ENCODE data around the gene NTN5.
A peak's percentile ranks its signal among the peaks of the same experiment; 100 is the strongest.
"Not testable (repeated sequence)": the region's sequence is repeated elsewhere in the genome, so short reads cannot be mapped to it uniquely, and the experiment has no call there.

Gene NTN5

DNA sequence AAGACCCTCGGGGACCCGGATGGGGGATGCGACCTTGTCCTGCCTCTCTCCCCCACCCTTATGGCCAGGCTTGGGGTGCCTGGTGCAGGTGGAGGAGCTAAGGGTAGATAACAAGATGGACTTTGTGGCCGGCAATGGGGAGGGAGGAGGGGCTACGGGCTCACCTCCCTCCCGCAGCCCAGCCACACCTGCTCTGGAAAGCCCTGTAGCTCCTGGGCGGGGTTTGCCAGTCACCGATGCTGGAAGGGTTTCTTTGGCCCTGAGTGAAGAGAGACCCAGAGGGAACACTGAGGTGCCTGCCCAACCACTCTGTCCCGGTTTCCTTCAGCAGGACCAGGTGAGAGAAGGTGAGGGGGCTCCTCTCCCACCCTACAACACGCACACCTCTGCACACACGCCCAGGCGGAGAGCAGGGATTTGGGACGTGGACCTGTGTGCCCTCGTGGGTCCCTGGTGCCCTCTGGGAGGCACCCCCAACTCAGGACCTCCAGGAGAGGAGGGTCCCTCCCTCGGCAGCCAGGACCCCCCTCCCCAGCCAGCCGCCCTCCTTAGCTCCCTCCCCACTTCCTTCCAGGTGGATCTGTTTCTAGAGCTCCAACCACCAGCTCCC lies 23.0 kb upstream of the NTN5 start, which contains the start of gene FUT2:
Gene FUT2, plus strand, starts transcription at position 229 of the 610 bp plus-strand sequence. CDS start 6,986 bp downstream, outside the sequence.
- no peak for DNase-seq

DNA sequence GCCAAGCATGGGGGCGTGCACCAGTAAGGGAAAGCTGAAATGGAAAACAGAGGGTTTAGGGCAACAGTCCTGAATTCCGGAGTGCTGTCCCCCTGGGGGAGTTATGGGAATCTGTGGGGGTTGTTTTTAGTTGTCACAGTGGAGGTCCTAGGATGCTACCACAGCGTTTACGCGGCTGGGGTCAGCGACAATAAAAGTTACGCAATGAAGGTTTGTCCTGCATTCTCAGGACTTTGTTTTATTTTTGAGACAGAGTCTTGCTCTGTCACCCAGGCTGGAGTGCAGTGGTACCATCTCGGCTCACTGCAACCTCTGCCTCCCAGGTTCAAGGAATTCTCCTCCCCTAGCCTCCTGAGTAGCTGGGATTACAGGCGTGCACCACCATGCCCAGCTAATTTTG lies 20.8 kb upstream of the NTN5 start:
- not testable (repeated sequence) for DNase-seq

GRCh38 chr19:48689449-48689848 lies 16.6 kb upstream of the NTN5 start:
- DNase-seq, result no peak

DNA sequence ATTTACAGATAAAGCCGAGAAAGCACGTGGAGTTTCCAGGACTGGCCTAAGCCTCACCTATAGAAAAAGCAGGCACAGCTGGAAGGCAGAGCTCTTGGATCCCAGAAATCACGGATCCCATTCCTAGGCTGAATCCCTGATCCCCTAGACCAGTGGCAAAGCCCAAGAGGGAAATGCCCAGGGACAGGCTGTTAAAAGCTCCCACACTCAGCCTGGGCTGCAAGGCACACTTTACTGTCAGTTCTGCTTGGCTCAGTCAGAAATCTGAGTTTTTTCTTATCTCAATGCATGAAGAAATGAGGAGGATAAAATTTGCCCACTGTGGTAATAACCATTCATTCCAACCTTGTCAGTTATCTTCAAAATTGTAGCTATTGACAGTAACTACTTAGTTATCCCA lies 15.0 kb upstream of the NTN5 start:
- DNase-seq, result no peak

DNA sequence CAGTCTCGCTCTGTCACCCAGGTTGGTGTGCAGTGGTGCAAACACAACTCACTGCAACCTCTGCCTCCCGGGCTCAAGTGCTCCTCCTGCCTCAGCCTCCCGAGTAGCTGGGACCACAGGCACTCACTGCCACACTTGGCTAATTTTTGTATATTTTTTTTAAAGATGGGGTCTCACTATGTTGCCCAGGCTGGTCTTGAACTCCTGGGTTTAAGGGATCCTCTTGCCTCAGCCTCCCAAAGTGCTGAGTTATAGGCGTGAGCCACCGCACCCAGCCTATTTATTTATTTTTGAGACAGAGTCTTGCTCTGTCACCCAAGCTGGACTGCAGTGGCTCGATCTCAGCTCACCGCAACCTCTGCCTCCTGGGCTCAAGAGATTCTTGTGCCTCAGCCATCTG lies 13.8 kb upstream of the NTN5 start:
- DNase-seq, result not testable (repeated sequence)

DNA sequence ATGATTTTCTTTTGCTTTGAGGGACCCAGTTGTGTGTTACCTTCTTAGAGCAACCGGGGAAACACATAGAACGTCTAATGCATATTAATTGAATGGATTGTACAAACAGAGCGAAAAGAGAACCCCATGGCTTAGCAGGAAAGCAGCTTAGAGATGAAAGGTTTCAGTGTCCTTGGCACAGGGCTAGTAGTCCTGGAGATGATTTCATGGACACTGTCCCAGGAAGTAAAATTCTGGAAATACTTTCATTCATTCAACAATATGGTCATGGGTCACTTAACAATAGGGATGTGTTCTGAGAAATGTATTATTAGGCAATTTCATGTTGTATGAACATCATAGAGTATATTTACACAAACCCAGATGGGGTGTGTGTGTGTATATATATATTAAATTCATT lies 13.3 kb upstream of the NTN5 start:
- no peak for DNase-seq

DNA sequence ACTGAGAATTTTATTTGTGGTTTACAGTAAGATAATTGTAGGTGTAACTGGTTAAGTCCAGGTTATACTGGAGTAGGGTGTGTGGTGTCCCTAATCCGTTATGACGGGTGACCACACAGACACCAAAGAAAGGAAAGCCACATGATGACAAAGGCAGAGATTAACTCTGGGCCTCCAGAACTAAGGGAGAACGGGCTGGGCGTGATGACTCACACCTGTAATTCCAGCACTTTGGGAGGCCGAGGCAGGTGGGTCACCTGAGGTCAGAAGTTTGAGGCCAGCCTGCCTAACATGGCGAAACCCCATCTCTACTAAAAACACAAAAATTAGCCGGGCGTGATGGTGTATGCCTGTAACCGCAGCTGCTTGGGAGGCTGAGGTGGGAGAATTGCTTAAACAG lies 12.8 kb upstream of the NTN5 start:
- no peak for DNase-seq

DNA sequence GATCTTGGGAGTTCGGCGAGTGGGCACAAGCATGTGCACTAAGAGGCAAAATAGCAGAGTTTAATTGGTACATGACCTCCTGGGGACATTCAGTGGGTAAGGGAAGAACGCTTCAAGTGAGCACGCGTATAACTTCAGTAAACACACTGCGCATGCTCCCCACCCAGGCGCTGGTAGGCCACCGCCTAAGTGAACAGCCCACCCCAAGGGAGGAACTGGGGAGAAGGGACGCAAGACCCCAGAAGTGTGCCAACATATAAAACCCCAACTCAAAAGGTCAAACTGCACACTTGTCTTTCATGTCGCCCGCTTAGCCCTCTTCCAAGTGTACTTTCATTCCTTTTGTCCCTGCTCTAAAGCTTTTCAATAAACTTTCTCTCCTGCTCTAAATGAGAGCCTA lies 10.5 kb upstream of the NTN5 start:
- DNase-seq, result no peak

- no peak for DNase-seq
Observed at GRCh38 chr19:48681127-48681470, 8.3 kb upstream of the NTN5 start.

DNA sequence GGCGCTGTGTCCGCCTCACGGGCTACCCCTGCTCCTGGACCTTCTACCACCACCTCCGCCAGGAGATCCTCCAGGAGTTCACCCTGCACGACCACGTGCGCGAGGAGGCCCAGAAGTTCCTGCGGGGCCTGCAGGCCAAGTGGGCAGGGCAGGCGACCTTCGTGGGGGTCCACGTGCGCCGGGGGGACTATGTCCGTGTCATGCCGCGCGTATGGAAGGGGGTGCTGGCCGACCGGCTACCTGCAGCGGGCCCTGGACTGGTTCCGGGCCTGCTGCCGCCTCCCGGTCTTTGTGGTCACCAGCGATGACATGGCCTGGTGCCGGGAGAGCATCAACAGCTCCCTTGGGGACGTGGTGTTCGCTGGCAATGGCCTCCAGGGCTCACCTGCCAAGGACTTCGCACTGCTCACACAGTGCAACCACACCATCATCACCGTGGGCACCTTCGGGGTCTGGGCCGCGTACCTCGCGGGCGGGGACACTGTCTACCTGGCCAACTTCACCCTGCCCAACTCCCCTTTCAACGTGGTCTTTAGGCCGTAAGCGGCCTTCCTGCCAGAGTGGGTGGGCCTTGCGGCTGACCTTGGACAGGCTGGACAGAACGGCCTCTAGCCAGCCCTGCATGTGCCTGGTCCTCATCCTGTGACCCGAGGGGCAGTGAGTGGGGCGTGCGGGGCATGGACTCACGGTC lies 7.8 kb upstream of the NTN5 start:
- DNase-seq, result no peak

GRCh38 chr19:48680006-48680405 lies 7.2 kb upstream of the NTN5 start:
- not testable (repeated sequence) for DNase-seq

DNA sequence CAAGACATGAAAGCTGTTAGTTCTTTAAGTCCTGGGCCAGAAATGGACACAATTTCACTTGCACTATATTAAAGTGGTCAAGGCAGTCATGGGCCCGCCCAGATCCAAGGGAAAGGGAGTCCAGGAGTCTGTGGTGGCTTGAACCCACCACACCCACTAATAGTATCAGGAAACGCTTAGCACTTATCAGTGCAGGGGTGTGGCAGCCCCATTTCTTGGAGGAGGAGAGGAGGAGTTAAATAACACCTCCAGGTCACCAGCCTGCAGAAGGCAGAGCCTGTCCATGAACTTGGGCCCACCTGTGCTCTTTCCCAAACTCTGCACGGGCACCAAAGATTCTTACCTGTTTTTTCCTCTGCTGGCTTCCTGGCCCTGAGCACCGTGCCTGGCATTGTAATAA lies 5.4 kb upstream of the NTN5 start:
- no peak for DNase-seq

DNA sequence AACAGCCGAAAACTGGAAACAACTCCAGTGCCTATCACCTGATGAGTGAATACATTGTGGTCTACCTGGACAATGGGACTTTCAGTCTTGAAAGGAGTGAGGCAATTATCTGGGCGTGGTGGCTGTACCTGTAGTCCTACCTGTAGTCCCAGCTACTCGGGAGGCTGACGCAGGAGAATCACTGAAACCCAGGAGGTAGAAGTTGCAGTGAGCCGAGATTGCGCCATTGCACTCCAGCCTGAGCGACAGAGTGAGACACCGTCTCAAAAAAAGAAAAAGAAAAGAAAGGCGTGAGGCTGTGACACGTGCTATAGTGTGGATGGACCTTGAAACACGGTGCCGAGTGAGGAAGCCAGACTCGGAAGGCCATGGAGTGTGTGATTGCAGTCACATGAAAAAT lies 4.1 kb upstream of the NTN5 start:
- no peak for DNase-seq

- no peak for DNase-seq
Observed at GRCh38 chr19:48676487-48676886, 3.7 kb upstream of the NTN5 start.

DNA sequence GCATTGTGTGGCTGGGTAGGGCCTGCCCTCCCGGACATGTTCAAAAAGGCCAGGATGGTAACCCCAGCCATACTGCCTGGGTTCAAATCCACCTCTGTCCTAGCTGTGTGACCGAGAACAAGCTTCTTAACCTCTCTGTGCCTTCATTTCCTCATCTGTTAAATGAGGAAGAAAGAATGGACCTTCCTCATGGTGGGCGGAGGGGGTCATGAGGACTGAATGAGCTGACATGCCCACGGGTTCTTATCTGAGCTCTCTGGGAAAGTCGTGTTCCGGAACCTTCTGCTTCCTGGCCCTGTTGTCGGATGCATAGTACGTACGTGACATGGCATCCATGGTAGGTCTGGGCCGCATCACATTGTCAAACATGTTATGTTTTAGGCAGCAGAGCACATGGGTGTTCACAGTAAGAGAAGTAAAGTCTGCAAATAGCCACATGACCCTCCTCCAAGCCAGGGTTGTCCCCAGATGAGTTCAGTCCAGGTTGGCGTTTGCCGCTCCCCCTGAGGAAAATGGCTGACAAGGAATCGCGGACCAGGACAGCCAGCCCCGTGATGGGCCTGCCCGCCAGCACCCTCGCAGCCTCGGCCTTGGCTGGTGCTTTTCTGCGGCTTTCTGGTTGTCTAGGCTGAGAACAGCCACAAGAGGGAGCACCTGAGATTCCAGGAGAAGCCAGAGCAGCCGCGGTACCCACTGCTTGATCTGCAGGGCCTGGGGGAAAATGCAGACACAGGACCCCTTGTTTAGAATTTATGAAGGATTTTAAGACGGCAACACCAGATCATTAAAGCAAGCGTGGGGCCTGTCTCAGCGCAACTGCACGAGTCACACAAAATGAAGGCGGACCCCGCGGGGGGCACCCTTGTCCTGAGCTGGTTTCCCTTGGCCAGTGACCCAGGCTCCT lies 2.4 kb upstream of the NTN5 start:
- DNase-seq, result peak; percentile 83

DNA sequence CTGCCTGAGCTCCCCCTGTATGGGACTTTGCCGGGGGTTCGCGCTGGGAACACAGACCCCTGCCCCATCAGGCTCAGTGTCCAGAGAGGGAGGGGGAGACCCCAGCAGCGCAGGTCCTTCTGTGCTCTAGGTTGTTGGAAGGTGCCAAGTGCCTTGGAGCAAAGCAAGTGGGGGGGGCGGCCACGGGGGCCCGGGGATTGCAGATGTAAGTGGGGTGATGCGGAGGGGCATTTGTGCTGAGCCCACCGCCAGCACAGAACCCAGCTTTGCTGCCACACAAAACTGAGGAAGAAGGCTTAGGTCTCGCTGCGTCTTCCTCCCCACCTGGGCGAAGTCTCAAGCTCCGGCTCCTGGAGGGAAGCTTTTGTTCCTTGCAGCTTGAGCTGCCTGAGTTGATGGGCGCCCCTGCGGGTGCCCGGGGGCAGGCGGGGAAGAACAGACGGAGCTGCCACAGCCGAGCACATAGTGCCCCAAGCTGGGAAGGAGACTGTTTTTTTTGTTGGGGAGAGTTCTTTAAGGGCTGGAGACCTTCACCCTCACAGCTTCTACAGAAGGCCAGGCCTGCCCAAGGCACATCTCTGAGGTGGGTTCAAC lies 1.5 kb upstream of the NTN5 start:
- DNase-seq, result no peak

GRCh38 chr19:48673436-48674100 lies 751 bp upstream of the NTN5 start:
- DNase-seq, result no peak

DNA sequence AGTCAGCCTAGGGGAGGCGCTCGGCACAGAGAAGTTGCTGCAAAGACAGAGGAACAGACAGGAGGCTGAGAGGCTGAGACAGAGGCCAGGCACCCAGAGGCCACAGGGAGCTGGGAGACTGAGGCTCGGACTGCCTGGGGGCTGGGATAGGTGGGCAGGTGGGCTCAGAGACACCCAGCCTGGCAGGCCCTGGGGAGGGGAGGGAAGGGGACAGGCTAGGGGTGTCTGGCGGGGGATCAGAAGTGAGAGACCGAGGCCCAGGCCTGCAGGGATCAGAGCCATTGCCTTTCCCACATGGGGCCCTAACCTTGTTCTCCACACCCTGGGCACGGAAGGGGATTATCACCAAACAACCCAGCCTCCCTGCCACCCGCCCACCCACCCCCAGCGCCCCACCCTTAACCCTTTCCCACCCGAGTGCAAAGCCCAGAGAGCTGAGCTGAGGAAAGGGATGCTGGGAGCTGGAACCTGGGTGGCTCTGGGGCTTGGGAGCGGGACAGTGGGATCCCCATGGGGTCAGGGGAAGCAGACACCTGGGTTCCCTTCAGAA lies 1.3 kb downstream of the NTN5 start:
- DNase-seq, result no peak

DNA sequence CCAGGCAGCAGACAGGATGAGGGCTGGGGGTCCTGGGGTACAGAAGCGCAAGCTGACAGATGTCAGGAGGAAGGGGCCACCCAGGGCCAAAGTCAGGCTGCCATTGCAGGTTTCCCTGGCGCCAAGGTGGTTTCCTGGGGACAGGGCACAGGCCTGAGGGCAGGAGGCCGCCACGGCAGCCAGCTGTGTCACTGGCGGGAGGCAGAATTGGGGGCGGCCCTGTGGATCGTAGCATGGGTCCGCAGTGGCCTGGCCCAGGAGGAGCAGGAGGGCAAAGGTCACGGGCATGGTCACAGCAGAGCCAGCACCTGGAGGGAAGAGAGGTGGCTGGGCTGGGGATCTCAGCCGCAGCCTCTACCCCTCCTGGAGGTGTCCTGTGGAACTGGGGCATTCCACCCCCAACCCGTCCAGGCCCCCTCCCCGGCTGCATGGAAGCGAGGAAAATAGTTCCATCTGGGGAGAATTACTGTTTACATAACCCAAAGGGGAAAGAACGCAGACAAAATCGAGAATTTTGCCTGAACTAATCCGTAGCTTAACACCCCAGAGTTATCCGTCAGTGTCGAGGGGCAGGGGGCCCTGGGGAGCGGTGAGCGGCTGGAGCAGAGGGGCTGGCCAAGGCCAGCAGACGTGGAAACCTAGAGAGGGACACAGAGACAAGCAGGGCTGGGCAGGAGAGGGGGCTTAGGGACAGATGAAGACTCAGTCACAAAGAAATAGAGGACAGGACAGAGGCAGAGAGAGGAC lies 1.9 kb downstream of the NTN5 start:
- DNase-seq, result no peak

DNA sequence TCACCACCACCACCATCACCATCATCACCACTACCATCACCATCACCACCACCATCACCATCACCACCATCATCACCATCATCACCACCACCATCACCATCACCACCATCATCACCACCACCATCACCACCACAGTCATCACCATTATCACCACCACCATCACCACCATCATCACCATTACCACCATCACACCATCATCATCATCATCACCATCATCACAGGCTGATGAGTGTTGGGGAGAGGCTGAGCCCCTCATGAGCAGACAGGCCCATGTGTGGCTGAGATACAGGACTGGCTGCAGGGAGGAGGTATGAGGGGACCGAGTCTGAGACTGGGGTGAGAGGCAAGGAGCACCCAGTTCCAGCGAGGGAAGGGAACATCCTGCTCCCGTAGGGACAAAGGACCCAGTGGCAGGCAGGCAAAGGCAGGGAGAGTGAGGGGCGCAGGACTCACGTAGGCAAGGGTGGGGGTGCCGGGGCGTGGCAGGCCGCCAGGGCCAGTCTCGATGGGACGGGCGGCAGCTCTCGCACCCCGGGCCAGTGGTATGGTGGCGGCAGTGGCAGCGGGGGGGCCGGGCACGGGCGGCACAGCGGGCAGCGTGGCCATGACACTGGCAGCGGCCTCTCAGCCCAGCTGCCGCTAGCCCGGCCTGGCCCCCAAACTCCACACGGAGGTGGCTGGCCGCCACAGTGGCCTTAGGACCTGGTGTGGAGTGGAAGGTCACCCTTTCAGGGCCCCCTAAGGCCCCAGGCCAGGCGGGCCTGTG lies 2.7 kb downstream of the NTN5 start:
- no peak for DNase-seq

- no peak for DNase-seq
Observed at GRCh38 chr19:48668761-48669160, 4.1 kb downstream of the NTN5 start.

Measured in Kasumi-1 (cell line).